ENCODE data around the gene KANK2.

Gene KANK2

GRCh38 chr19:11173516-11174155, 23.7 kb downstream of the KANK2 start:
- no peak overlapping the region for H3K4me3 ChIP-seq (ENCODE audit: low read depth, low read length)
- H3K27me3 ChIP-seq (ENCODE audit: insufficient read depth, low read depth, severe bottlenecking), result no peaks in the 10 kb centered on the region
- peaks cover 84% of the 10 kb centered on the region for H3K36me3 ChIP-seq
- no peak overlapping the region for H3K27ac ChIP-seq
- DNase-seq, result no peak
- H3K9me3 ChIP-seq (ENCODE audit: severe bottlenecking), result no peaks in the 10 kb centered on the region
- no peak for TF ChIP-seq CTCF (IDR thresholded peaks at IDR 0.05; ENCODE audit: low read depth, low read length)

GRCh38 chr19:11172576-11172975, 24.8 kb downstream of the KANK2 start:
- TF ChIP-seq CTCF (IDR thresholded peaks at IDR 0.05; ENCODE audit: low read depth, low read length), result no peak
- DNase-seq, result no peak
- H3K36me3 ChIP-seq, result peaks cover 84% of the 10 kb centered on the region

GRCh38 chr19:11171144-11171543, 26.2 kb downstream of the KANK2 start:
- H3K27ac ChIP-seq, result no peak overlapping the region
- H3K4me3 ChIP-seq (ENCODE audit: low read depth, low read length), result no peak overlapping the region
- peaks cover 84% of the 10 kb centered on the region for H3K36me3 ChIP-seq
- H3K9me3 ChIP-seq (ENCODE audit: severe bottlenecking), result no peaks in the 10 kb centered on the region
- no peaks in the 10 kb centered on the region for H3K27me3 ChIP-seq (ENCODE audit: insufficient read depth, low read depth, severe bottlenecking)
- no peak for TF ChIP-seq CTCF (IDR thresholded peaks at IDR 0.05; ENCODE audit: low read depth, low read length)
- no peak for DNase-seq

More at GRCh38 chr19:11172576-11172975, 24.8 kb downstream of the KANK2 start:
- Histone ChIP-seq H3K4me3 (ENCODE audit: low read depth, low read length) (no peak overlapping the region), H3K9me3 (ENCODE audit: severe bottlenecking) (no peaks in the 10 kb centered on the region), H3K27ac (no peak overlapping the region), H3K27me3 (ENCODE audit: insufficient read depth, low read depth, severe bottlenecking) (no peaks in the 10 kb centered on the region)

- Histone ChIP-seq H3K27ac (no peak overlapping the region), H3K36me3 (peaks cover 87% of the 10 kb centered on the region)
Observed at GRCh38 chr19:11169896-11170678, 27.3 kb downstream of the KANK2 start.

GRCh38 chr19:11168568-11168967, 28.8 kb downstream of the KANK2 start:
- Histone ChIP-seq H3K27me3 (ENCODE audit: insufficient read depth, low read depth, severe bottlenecking) (no peaks in the 10 kb centered on the region), H3K9me3 (ENCODE audit: severe bottlenecking) (no peaks in the 10 kb centered on the region), H3K4me3 (ENCODE audit: low read depth, low read length) (no peak overlapping the region), H3K27ac (no peak overlapping the region), H3K36me3 (peaks cover 72% of the 10 kb centered on the region)
- no peak for DNase-seq
- TF ChIP-seq CTCF (IDR thresholded peaks at IDR 0.05; ENCODE audit: low read depth, low read length), result no peak

More at GRCh38 chr19:11169896-11170678, 27.3 kb downstream of the KANK2 start:
- H3K9me3 ChIP-seq (ENCODE audit: severe bottlenecking), result no peaks in the 10 kb centered on the region
- TF ChIP-seq CTCF (IDR thresholded peaks at IDR 0.05; ENCODE audit: low read depth, low read length), result no peak
- DNase-seq, result no peak
- H3K27me3 ChIP-seq (ENCODE audit: insufficient read depth, low read depth, severe bottlenecking), result no peaks in the 10 kb centered on the region
- no peak overlapping the region for H3K4me3 ChIP-seq (ENCODE audit: low read depth, low read length)

Data from WERI-Rb-1 (cell line).